Smooth muscle cell (in vitro differentiated cells): ENCODE measurements around the gene BDNF. TPM values are rescaled to one million over a fixed set of nuclear protein-coding genes. Genes with fewer than 3 reads are reported as not detected.

Source experiments
- DNase-seq: peaks from one replicate; lab custom pipeline; 2025; ENCODE audit not compliant: unreplicated experiment; lab: John Stamatoyannopoulos, UW
- H2AFZ ChIP-seq: fragments of 200-600 bp; sonication (generic); 2 replicates; pipeline ENCODE4 v1.6.0; 2016; ENCODE audit warnings: antibody characterized with exemption, low read depth, mild to moderate bottlenecking
- H3F3A ChIP-seq: fragments of 200-600 bp; sonication (generic); 2 replicates; pipeline ENCODE4 v1.6.0; 2017; ENCODE audit warnings: antibody characterized with exemption, low read depth
- H3K27ac ChIP-seq: fragments of 200-600 bp; sonication (generic); 2 replicates; pipeline ENCODE4 v1.5.1; 2016; ENCODE audit warnings: low read depth, mild to moderate bottlenecking
- H3K27me3 ChIP-seq: fragments of 200-600 bp; sonication (generic); 2 replicates; pipeline ENCODE4 v1.6.1; 2016; ENCODE audit warnings: low read depth, mild to moderate bottlenecking
- H3K36me3 ChIP-seq: fragments of 200-600 bp; sonication (generic); 2 replicates; pipeline ENCODE4 v1.5.1; 2016; ENCODE audit warnings: low read depth
- H3K4me1 ChIP-seq: fragments of 200-600 bp; sonication (generic); 2 replicates; pipeline ENCODE4 v1.5.1; 2016; ENCODE audit warnings: low read depth
- H3K4me2 ChIP-seq: fragments of 200-600 bp; sonication (generic); 2 replicates; pipeline ENCODE4 v1.6.0; 2016; ENCODE audit warnings: mild to moderate bottlenecking
- H3K4me3 ChIP-seq: fragments of 200-600 bp; sonication (generic); 2 replicates; pipeline ENCODE4 v1.5.1; 2016; ENCODE audit warnings: mild to moderate bottlenecking
- H3K79me2 ChIP-seq: fragments of 200-600 bp; sonication (generic); 2 replicates; pipeline ENCODE4 v1.6.0; 2016; ENCODE audit warnings: low read depth, mild to moderate bottlenecking
- H3K9ac ChIP-seq: fragments of 200-600 bp; sonication (generic); 2 replicates; pipeline ENCODE4 v1.6.0; 2016; ENCODE audit warnings: low read depth
- H3K9me3 ChIP-seq: fragments of 200-600 bp; sonication (generic); replicated peaks from 2 replicates; pipeline ENCODE4 v1.5.1; 2016; ENCODE audit warnings: low read depth
- H4K20me1 ChIP-seq: fragments of 200-600 bp; sonication (generic); 2 replicates; pipeline ENCODE4 v1.6.0; 2016; ENCODE audit warnings: low read depth
- WGBS: methylation state at CpG from one replicate; pipeline ENCODE4 v1.1.7; 2016; ENCODE audit warnings: low lambda C conversion rate; 5-methylcytosine and 5-hydroxymethylcytosine counted together
- polyA plus RNA-seq: library from polyadenylated mRNA; unstranded; fragments of >200 nt; fragmentation: Nextera tagmentation; extraction: Ambion mirVana; gene quantifications from 2 replicates; pipeline ENCODE4 v1.2.1, GENCODE V29; 2016
- total RNA-seq: library from RNA; depleted of rRNA; stranded (reverse); fragments of >200 nt; gene quantifications from 2 replicates; pipeline ENCODE4 v1.2.3, GENCODE V29; 2014
- TF ChIP-seq, protein P1 (sequence below): fragments of 200-600 bp; sonication (generic); IDR thresholded peaks from 2 replicates; pipeline ENCODE4 v1.5.1; 2017; ENCODE audit warnings: borderline replicate concordance, mild to moderate bottlenecking, antibody characterized with exemption; ENCODE audit not compliant: insufficient read depth, poor library complexity, severe bottlenecking

Gene BDNF
- total and polyA plus RNA-seq, 2 experiments from 2014 or later, result 5.6 to 8.2 TPM

DNA sequence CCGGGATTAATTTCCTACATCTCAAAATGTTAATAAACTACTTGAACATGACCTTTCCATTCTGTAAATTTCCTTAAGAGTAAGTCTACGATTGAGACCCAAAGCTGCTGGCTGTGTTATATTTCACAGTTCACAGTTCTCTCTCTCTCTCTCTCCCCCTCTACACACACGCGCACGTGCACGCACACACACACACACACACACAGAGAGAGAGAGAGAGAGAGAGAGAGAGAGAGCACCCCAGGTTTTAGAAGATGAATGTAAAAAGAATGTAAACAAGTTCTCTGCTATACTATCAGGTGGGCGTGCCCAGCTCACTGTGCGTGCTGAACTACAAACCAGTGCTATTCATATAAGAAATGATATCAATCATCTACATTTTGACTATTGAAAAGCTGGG, 3.3 kb downstream of the BDNF start:
- peak overlapping the region; percentile 5 for H3K27ac ChIP-seq
- TF ChIP-seq, protein P1, sequence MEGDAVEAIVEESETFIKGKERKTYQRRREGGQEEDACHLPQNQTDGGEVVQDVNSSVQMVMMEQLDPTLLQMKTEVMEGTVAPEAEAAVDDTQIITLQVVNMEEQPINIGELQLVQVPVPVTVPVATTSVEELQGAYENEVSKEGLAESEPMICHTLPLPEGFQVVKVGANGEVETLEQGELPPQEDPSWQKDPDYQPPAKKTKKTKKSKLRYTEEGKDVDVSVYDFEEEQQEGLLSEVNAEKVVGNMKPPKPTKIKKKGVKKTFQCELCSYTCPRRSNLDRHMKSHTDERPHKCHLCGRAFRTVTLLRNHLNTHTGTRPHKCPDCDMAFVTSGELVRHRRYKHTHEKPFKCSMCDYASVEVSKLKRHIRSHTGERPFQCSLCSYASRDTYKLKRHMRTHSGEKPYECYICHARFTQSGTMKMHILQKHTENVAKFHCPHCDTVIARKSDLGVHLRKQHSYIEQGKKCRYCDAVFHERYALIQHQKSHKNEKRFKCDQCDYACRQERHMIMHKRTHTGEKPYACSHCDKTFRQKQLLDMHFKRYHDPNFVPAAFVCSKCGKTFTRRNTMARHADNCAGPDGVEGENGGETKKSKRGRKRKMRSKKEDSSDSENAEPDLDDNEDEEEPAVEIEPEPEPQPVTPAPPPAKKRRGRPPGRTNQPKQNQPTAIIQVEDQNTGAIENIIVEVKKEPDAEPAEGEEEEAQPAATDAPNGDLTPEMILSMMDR, result no peak
- H3F3A ChIP-seq, result no peaks in the 10 kb centered on the region
- H3K4me2 ChIP-seq, result peak overlapping the region; percentile 91
- peaks cover 12% of the 10 kb centered on the region for H3K27me3 ChIP-seq
- no peak overlapping the region for H2AFZ ChIP-seq
- peaks cover 5% of the 10 kb centered on the region for H3K79me2 ChIP-seq
- WGBS, result 22% methylated on average over 6 of the region's 8 CpGs
- H3K36me3 ChIP-seq, result no peaks in the 10 kb centered on the region
- H3K9ac ChIP-seq, result no peak overlapping the region
- DNase-seq, result no peak
- peak overlapping the region; percentile 65 for H3K4me3 ChIP-seq
- H3K4me1 ChIP-seq, result peaks cover 40% of the 10 kb centered on the region
- H3K9me3 ChIP-seq, result no peaks in the 10 kb centered on the region
- H4K20me1 ChIP-seq, result no peaks in the 10 kb centered on the region

GRCh38 chr11:27696115-27696514, 4.1 kb downstream of the BDNF start:
- H3K36me3 ChIP-seq, result no peaks in the 10 kb centered on the region
- H3K4me2 ChIP-seq, result peak overlapping the region; percentile 91
- no peaks in the 10 kb centered on the region for H3F3A ChIP-seq
- H4K20me1 ChIP-seq, result peaks cover under 1% of the 10 kb centered on the region
- peaks cover 4% of the 10 kb centered on the region for H3K27me3 ChIP-seq
- no peak overlapping the region for H2AFZ ChIP-seq
- H3K27ac ChIP-seq, result no peak overlapping the region
- H3K4me3 ChIP-seq, result peak overlapping the region; percentile 0
- H3K4me1 ChIP-seq, result peaks cover 33% of the 10 kb centered on the region
- WGBS, result 23% methylated on average over 3 of the region's 3 CpGs
- TF ChIP-seq, protein P1, result no peak
- peaks cover 5% of the 10 kb centered on the region for H3K79me2 ChIP-seq
- no peak overlapping the region for H3K9ac ChIP-seq
- no peaks in the 10 kb centered on the region for H3K9me3 ChIP-seq
- DNase-seq, result no peak

GRCh38 chr11:27694992-27695391, 5.3 kb downstream of the BDNF start:
- Histone ChIP-seq H3K27ac (no peak overlapping the region), H3K9me3 (no peaks in the 10 kb centered on the region), H3K4me3 (peak overlapping the region; percentile 0), H3K9ac (no peak overlapping the region), H3K36me3 (no peaks in the 10 kb centered on the region), H3K4me1 (peaks cover 33% of the 10 kb centered on the region), H3K79me2 (peaks cover 5% of the 10 kb centered on the region), H3K4me2 (peak overlapping the region; percentile 91), H2AFZ (no peak overlapping the region), H4K20me1 (peaks cover 6% of the 10 kb centered on the region), H3F3A (no peaks in the 10 kb centered on the region), H3K27me3 (no peaks in the 10 kb centered on the region)
- TF ChIP-seq, protein P1, result peak; percentile 54
- WGBS, result 15% methylated on average over 3 of the region's 3 CpGs
- no peak for DNase-seq

DNA sequence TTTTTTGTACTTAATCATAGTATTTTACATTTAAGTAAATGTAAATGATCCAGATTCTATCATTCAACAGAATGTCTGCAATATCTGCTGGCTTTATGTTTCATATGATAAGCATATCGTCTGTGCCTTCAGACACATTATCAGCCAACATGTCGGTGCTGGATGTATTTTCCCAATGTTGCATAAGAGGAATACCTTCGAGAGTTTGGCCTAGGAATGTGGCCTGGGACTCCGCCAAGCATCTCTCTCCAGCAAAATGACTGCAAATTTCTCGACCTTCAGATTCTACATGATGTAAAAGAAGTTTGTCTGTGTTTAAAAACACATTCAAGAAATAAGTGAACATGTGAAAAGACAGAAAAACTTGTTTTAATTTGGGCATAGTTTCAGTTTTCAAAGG, 6.9 kb downstream of the BDNF start:
- H3K4me2 ChIP-seq, result no peak overlapping the region
- peaks cover 2% of the 10 kb centered on the region for H3K79me2 ChIP-seq
- no peak overlapping the region for H2AFZ ChIP-seq
- H3K27ac ChIP-seq, result no peak overlapping the region
- TF ChIP-seq, protein P1, result no peak
- H3K4me1 ChIP-seq, result peaks cover 30% of the 10 kb centered on the region
- WGBS, result 65% methylated on average over 5 of the region's 5 CpGs
- no peaks in the 10 kb centered on the region for H3K36me3 ChIP-seq
- H3K27me3 ChIP-seq, result no peaks in the 10 kb centered on the region
- DNase-seq, result no peak
- no peaks in the 10 kb centered on the region for H3F3A ChIP-seq
- H3K9ac ChIP-seq, result no peak overlapping the region
- H3K9me3 ChIP-seq, result no peaks in the 10 kb centered on the region
- peaks cover 6% of the 10 kb centered on the region for H4K20me1 ChIP-seq
- no peak overlapping the region for H3K4me3 ChIP-seq
